ENCODE measurements around the gene CAMTA1. TPM values are rescaled to one million over a fixed set of nuclear protein-coding genes. Genes with fewer than 3 reads are reported as not detected.

Gene CAMTA1
- total RNA-seq, 1 donor from 2014 or later = 77.6 TPM

- Mint-ChIP-seq H3K4me3 (ENCODE audit: unreplicated experiment) (no peak overlapping the region), H3K36me3 (ENCODE audit: low read depth, unreplicated experiment) (no peaks in the 10 kb centered on the region), H3K4me1 (ENCODE audit: low read depth, unreplicated experiment) (no peaks in the 10 kb centered on the region), H3K9me3 (ENCODE audit: unreplicated experiment) (no peaks in the 10 kb centered on the region), H3K27ac (ENCODE audit: unreplicated experiment) (no peak overlapping the region), H3K27me3 (ENCODE audit: low read depth, unreplicated experiment) (peaks cover 29% of the 10 kb centered on the region)
- Histone ChIP-seq H3K27me3 (ENCODE audit: insufficient read depth, low read length) (no peaks in the 10 kb centered on the region), H3K4me1 (ENCODE audit: insufficient read depth, low read length) (no peaks in the 10 kb centered on the region), H3K79me2 (ENCODE audit: insufficient read depth, low read length) (no peaks in the 10 kb centered on the region), H3K9me3 (ENCODE audit: insufficient read depth, low read depth, low read length) (no peaks in the 10 kb centered on the region), H3K27ac (ENCODE audit: low read depth, low read length) (no peak overlapping the region), H3K9ac (ENCODE audit: low read length) (no peak overlapping the region), H3K36me3 (ENCODE audit: insufficient read depth, low read length) (no peaks in the 10 kb centered on the region), H2AFZ (ENCODE audit: low read depth, low read length) (no peak overlapping the region), H3K4me2 (ENCODE audit: low read length) (no peak overlapping the region), H3K4me3 (ENCODE audit: insufficient read depth, low read depth, low read length) (no peak overlapping the region), H4K20me1 (ENCODE audit: insufficient read depth, low read length) (no peaks in the 10 kb centered on the region)
- no peak for FAIRE-seq
- no peak for DNase-seq (ENCODE audit: low read depth)
- TF ChIP-seq CTCF (IDR thresholded peaks at IDR 0.05; ENCODE audit: insufficient read depth, low read depth, low read length) = no peak
- TF ChIP-seq EZH2 (IDR thresholded peaks at IDR 0.05; ENCODE audit: insufficient read depth, low read length) = no peak
Measured at GRCh38 chr1:7561936-7562728, 776.9 kb downstream of the CAMTA1 start.

DNA sequence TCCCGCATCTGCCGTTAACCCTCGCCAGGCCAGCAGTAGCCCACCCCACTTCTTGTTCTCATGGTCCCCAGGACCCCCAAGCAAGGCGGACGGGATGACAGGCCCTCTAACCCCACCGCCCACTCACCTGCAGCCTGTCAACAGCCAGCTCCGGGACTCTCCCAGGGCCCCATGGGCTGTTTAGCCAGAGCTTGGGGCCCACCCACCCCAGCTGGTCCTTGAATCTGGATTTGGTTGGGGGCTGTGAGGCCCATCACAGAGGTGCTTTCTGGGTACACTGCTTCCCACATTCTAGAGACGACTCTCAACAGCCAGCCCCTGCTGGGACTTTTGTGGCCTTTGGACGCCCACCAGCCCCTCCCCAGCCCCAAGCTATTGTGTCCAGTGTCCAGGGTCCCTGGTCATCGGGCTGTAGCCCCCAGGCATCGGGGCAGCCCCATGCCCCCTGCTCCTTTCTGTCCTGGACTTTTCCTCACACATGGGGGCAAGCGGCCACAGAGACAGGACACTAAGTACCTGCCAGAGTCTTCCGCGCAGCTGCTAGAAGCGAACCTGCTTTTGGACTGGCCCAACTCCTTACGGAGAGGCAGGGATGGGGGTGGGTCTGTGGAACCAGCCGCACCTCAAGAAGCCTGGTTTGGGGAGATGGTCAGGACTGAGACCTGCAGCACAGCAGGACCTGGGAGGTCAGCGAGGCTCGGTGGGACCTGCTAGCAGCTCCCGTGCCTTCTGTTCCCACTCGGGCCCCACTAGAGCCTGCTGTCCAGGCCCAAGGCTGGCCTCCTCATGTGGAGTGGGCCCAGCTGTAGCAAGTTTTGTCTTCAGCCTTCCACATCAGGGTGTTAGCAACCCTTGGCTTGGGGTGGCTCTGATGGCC is 777.7 kb downstream of the CAMTA1 start:
- H3K4me1 Mint-ChIP-seq (ENCODE audit: low read depth, unreplicated experiment) = no peaks in the 10 kb centered on the region
- Histone ChIP-seq H3K9ac (ENCODE audit: low read length) (no peak overlapping the region), H3K27me3 (ENCODE audit: insufficient read depth, low read length) (no peaks in the 10 kb centered on the region), H3K9me3 (ENCODE audit: insufficient read depth, low read depth, low read length) (no peaks in the 10 kb centered on the region), H3K79me2 (ENCODE audit: insufficient read depth, low read length) (no peaks in the 10 kb centered on the region), H3K4me2 (ENCODE audit: low read length) (no peak overlapping the region), H3K4me3 (ENCODE audit: insufficient read depth, low read depth, low read length) (no peak overlapping the region), H3K36me3 (ENCODE audit: insufficient read depth, low read length) (no peaks in the 10 kb centered on the region), H3K4me1 (ENCODE audit: insufficient read depth, low read length) (no peaks in the 10 kb centered on the region), H3K27ac (ENCODE audit: low read depth, low read length) (no peak overlapping the region), H4K20me1 (ENCODE audit: insufficient read depth, low read length) (no peaks in the 10 kb centered on the region), H2AFZ (ENCODE audit: low read depth, low read length) (no peak overlapping the region)
- peaks cover 26% of the 10 kb centered on the region for H3K27me3 Mint-ChIP-seq (ENCODE audit: low read depth, unreplicated experiment)
- no peaks in the 10 kb centered on the region for H3K9me3 Mint-ChIP-seq (ENCODE audit: unreplicated experiment)
- no peak for FAIRE-seq
- H3K4me3 Mint-ChIP-seq (ENCODE audit: unreplicated experiment) = no peak overlapping the region
- H3K36me3 Mint-ChIP-seq (ENCODE audit: low read depth, unreplicated experiment) = no peaks in the 10 kb centered on the region
- no peak for DNase-seq (ENCODE audit: low read depth)
- no peak overlapping the region for H3K27ac Mint-ChIP-seq (ENCODE audit: unreplicated experiment)
- TF ChIP-seq EZH2 (IDR thresholded peaks at IDR 0.05; ENCODE audit: insufficient read depth, low read length) (no peak), CTCF (IDR thresholded peaks at IDR 0.05; ENCODE audit: insufficient read depth, low read depth, low read length) (no peak)

All from astrocyte (in vitro differentiated cells and primary cell).